GM23248 (cell line): ENCODE data around the gene LRSAM1. TPM values are rescaled to one million over a fixed set of nuclear protein-coding genes. Genes with fewer than 3 reads are reported as not detected.

ENCODE experiments used
- DNase-seq: peaks from one replicate; pipeline ENCODE4 v3.0.0-alpha.2; 2015
- H2AFZ ChIP-seq: fragments of 200-600 bp; sonication (generic); 2 replicates; pipeline ENCODE4 v1.6.1; 2016; ENCODE audit warnings: antibody characterized with exemption
- H3F3A ChIP-seq: fragments of 200-600 bp; sonication (generic); 2 replicates; pipeline ENCODE4 v1.6.1; 2016; ENCODE audit warnings: mild to moderate bottlenecking, antibody characterized with exemption, mixed run types; ENCODE audit not compliant: insufficient read depth
- H3K27ac ChIP-seq: fragments of 200-600 bp; sonication (generic); 2 replicates; pipeline ENCODE4 v1.5.1; 2016; ENCODE audit warnings: mild to moderate bottlenecking
- H3K27me3 ChIP-seq: fragments of 200-600 bp; sonication (generic); replicated peaks from 2 replicates; pipeline ENCODE4 v1.6.1; 2016; ENCODE audit warnings: mild to moderate bottlenecking; ENCODE audit not compliant: insufficient read depth
- H3K36me3 ChIP-seq: fragments of 200-600 bp; sonication (generic); 2 replicates; pipeline ENCODE4 v1.6.1; 2016; ENCODE audit warnings: low read depth, mild to moderate bottlenecking
- H3K4me1 ChIP-seq: fragments of 200-600 bp; sonication (generic); 2 replicates; pipeline ENCODE4 v1.6.1; 2016; ENCODE audit warnings: mild to moderate bottlenecking; ENCODE audit not compliant: insufficient read depth
- H3K4me2 ChIP-seq: fragments of 200-600 bp; sonication (generic); one replicate; pipeline ENCODE4 v1.6.1; 2016; ENCODE audit warnings: mild to moderate bottlenecking; ENCODE audit not compliant: unreplicated experiment
- H3K4me3 ChIP-seq: fragments of 200-600 bp; sonication (generic); 2 replicates; pipeline ENCODE4 v1.5.1; 2016; ENCODE audit warnings: mild to moderate bottlenecking
- H3K79me2 ChIP-seq: fragments of 200-600 bp; sonication (generic); 2 replicates; pipeline ENCODE4 v1.6.1; 2016; ENCODE audit warnings: mild to moderate bottlenecking; ENCODE audit not compliant: insufficient read depth
- H3K9ac ChIP-seq: fragments of 200-600 bp; sonication (generic); 2 replicates; pipeline ENCODE4 v1.6.1; 2016; ENCODE audit warnings: mild to moderate bottlenecking
- H3K9me2 ChIP-seq: fragments of 200-600 bp; sonication (generic); 2 replicates; pipeline ENCODE4 v1.6.1; 2016; ENCODE audit warnings: mixed run types, mild to moderate bottlenecking, moderate library complexity; ENCODE audit not compliant: insufficient read depth
- H3K9me3 ChIP-seq: fragments of 200-600 bp; sonication (generic); one replicate; pipeline ENCODE4 v1.6.1; 2017; ENCODE audit warnings: low read depth
- H4K20me1 ChIP-seq: fragments of 200-600 bp; sonication (generic); 2 replicates; pipeline ENCODE4 v1.6.0; 2016; ENCODE audit not compliant: insufficient read depth
- EZH2 ChIP-seq: fragments of 200-600 bp; sonication (generic); IDR thresholded peaks from 2 replicates; pipeline ENCODE4 v1.6.1; 2018; ENCODE audit warnings: antibody characterized with exemption, mild to moderate bottlenecking; ENCODE audit not compliant: insufficient read depth, poor library complexity, severe bottlenecking
- EZH2phosphoT487 ChIP-seq: fragments of 200-600 bp; sonication (generic); IDR thresholded peaks from 2 replicates; pipeline ENCODE4 v1.6.1; 2018; ENCODE audit warnings: antibody characterized with exemption, moderate library complexity, mild to moderate bottlenecking, low read depth; ENCODE audit not compliant: insufficient read depth
- WGBS, 2 experiments: methylation state at CpG; one replicate each; pipeline ENCODE4 v1.1.6; 2015 to 2017; ENCODE audit warnings: low lambda C conversion rate in 2 of 2, low coverage in 1 of 2; ENCODE audit errors: missing lambda C conversion rate in 2 of 2; 5-methylcytosine and 5-hydroxymethylcytosine counted together
- in situ Hi-C: fragments of 300-500 bp; cut with MboI; formaldehyde crosslinking; loops from 2 replicates; pipeline ENCODE4 v1.15.0; 2020
- polyA plus RNA-seq: library from polyadenylated mRNA; unstranded; fragments of >200 nt; fragmentation: Nextera tagmentation; extraction: Ambion mirVana; gene quantifications from 2 replicates; pipeline ENCODE4 v1.2.1, GENCODE V29; 2016
- total RNA-seq: library from RNA; depleted of rRNA; stranded (reverse); fragments of >200 nt; shearing (Covaris generic); gene quantifications from 2 replicates; pipeline ENCODE4 v1.2.3, GENCODE V29; 2014

The LRSAM1 gene
- total and polyA plus RNA-seq, 2 experiments from 2014 or later: 14.9 to 15.5 TPM

GRCh38 chr9:127419348-127419747, 32.0 kb upstream of the LRSAM1 start:
- Histone ChIP-seq H4K20me1 (no peaks in the 10 kb centered on the region), H3K4me1 (no peaks in the 10 kb centered on the region; the same call in 1 of the 2 replicates), H3K36me3 (no peaks in the 10 kb centered on the region), H3K4me3 (peak overlapping the region; percentile 70), H2AFZ (peak overlapping the region; percentile 69; the same call in 1 of the 2 replicates), H3K79me2 (peaks cover 14% of the 10 kb centered on the region), H3K27ac (no peak overlapping the region), H3K9ac (peak overlapping the region; percentile 68), H3F3A (no peaks in the 10 kb centered on the region), H3K9me2 (no peaks in the 10 kb centered on the region), H3K9me3 (no peaks in the 10 kb centered on the region), H3K27me3 (no peaks in the 10 kb centered on the region), H3K4me2 (peak overlapping the region; percentile 68)
- DNase-seq: no peak
- TF ChIP-seq EZH2phosphoT487 (no peak), EZH2 (no peak)
- 85 to 86% methylated on average over 6 of the region's 6 CpGs for WGBS, 2 experiments
- in situ Hi-C loops: no loop called here

- Histone ChIP-seq H3K4me1 (peaks cover 10% of the 10 kb centered on the region), H3K9me2 (no peaks in the 10 kb centered on the region), H2AFZ (no peak overlapping the region), H3K4me2 (no peak overlapping the region), H3K9me3 (no peaks in the 10 kb centered on the region), H3K9ac (no peak overlapping the region), H3F3A (no peaks in the 10 kb centered on the region), H3K4me3 (no peak overlapping the region), H3K79me2 (peaks cover 31% of the 10 kb centered on the region), H3K27me3 (no peaks in the 10 kb centered on the region), H3K27ac (no peak overlapping the region), H3K36me3 (no peaks in the 10 kb centered on the region), H4K20me1 (no peaks in the 10 kb centered on the region)
- 86 to 89% methylated on average over 7 of the region's 7 CpGs for WGBS, 2 experiments
- TF ChIP-seq EZH2phosphoT487: no peak
- TF ChIP-seq EZH2: no peak
- no peak for DNase-seq
- in situ Hi-C loops: no loop called here
Measured at GRCh38 chr9:127421057-127421456, 30.3 kb upstream of the LRSAM1 start.

GRCh38 chr9:127422133-127422782, 29.1 kb upstream of the LRSAM1 start:
- no peak for DNase-seq
- Histone ChIP-seq H3K36me3 (no peaks in the 10 kb centered on the region), H3K4me1 (peaks cover 11% of the 10 kb centered on the region), H3K27me3 (no peaks in the 10 kb centered on the region), H4K20me1 (no peaks in the 10 kb centered on the region), H3F3A (no peaks in the 10 kb centered on the region), H3K9me2 (no peaks in the 10 kb centered on the region), H3K4me2 (peak overlapping the region; percentile 98), H3K4me3 (peak overlapping the region; percentile 91; the same call in 1 of the 2 replicates), H2AFZ (no peak overlapping the region), H3K79me2 (peaks cover 43% of the 10 kb centered on the region), H3K9me3 (no peaks in the 10 kb centered on the region), H3K9ac (peak overlapping the region; percentile 88; the same call in 1 of the 2 replicates), H3K27ac (no peak overlapping the region)
- TF ChIP-seq EZH2 (no peak), EZH2phosphoT487 (no peak)
- 50 to 90% methylated on average over 2 to 10 of the region's 10 CpGs for WGBS, 2 experiments
- in situ Hi-C loops: no loop called here

GRCh38 chr9:127422787-127423186, 28.5 kb upstream of the LRSAM1 start:
- H3K36me3 ChIP-seq: no peaks in the 10 kb centered on the region
- H2AFZ ChIP-seq: peak overlapping the region; percentile 100
- peak overlapping the region; percentile 91 for H3K4me3 ChIP-seq
- TF ChIP-seq EZH2: no peak
- no peak for TF ChIP-seq EZH2phosphoT487
- peak overlapping the region; percentile 88 for H3K9ac ChIP-seq
- H3K4me2 ChIP-seq: peak overlapping the region; percentile 98
- WGBS, 2 experiments: 16 to 20% methylated on average over 6 of the region's 6 CpGs
- H3K27ac ChIP-seq: no peak overlapping the region
- no peaks in the 10 kb centered on the region for H4K20me1 ChIP-seq
- H3K9me3 ChIP-seq: no peaks in the 10 kb centered on the region
- H3K27me3 ChIP-seq: no peaks in the 10 kb centered on the region
- H3F3A ChIP-seq: no peaks in the 10 kb centered on the region
- H3K9me2 ChIP-seq: no peaks in the 10 kb centered on the region
- H3K4me1 ChIP-seq: peaks cover 11% of the 10 kb centered on the region
- in situ Hi-C loops: no loop called here
- H3K79me2 ChIP-seq: peaks cover 48% of the 10 kb centered on the region
- DNase-seq: no peak
